Endothelial cell of umbilical vein (primary cell): ENCODE measurements around the gene TRAF7.

ENCODE experiments used
- CTCF ChIP-seq, 2 donors: IDR thresholded peaks; 1 replicate in 1 of 2; 2 replicates in 1 of 2; pipeline ENCODE4 v1.5.1; 2011; ENCODE audit warnings: low read length in 2 of 2, mild to moderate bottlenecking in 2 of 2, moderate library complexity in 2 of 2, control low read depth in 1 of 2, inconsistent platforms in 1 of 2, low read depth in 1 of 2; ENCODE audit not compliant: insufficient read depth in 1 of 2; ENCODE audit errors: extremely low read depth in 1 of 2
- EZH2 ChIP-seq: IDR thresholded peaks from 2 replicates; pipeline ENCODE4 v1.6.1; 2012; ENCODE audit warnings: borderline replicate concordance, low read depth, mild to moderate bottlenecking, moderate library complexity, low read length, inconsistent platforms; ENCODE audit not compliant: severe bottlenecking
- GATA2 ChIP-seq: IDR thresholded peaks from 2 replicates; pipeline ENCODE4 v1.7.0; 2011; ENCODE audit warnings: low read depth, mild to moderate bottlenecking, moderate library complexity, mixed read lengths, low read length; ENCODE audit not compliant: insufficient read length, insufficient read depth
- MYC ChIP-seq: IDR thresholded peaks from one replicate; pipeline ENCODE4 v1.6.1; 2011; ENCODE audit warnings: mild to moderate bottlenecking, low read depth, low read length
- POLR2A ChIP-seq: IDR thresholded peaks from 2 replicates; pipeline ENCODE4 v1.6.1; 2012; ENCODE audit warnings: low read depth, mild to moderate bottlenecking, control low read depth, low read length
- POLR2AphosphoS5 ChIP-seq: IDR thresholded peaks from 2 replicates; pipeline ENCODE4 v1.6.1; 2012; ENCODE audit warnings: low read depth, mild to moderate bottlenecking, control low read depth, low read length, moderate library complexity; ENCODE audit not compliant: insufficient read depth

GRCh38 chr16:2177101-2177500 lies 21.5 kb downstream of the TRAF7 start:
- TF ChIP-seq POLR2AphosphoS5 (no peak), GATA2 (no peak), CTCF (IDR thresholded peaks at IDR 0.05; ENCODE audit: extremely low read depth in 1 of 2, insufficient read depth in 1 of 2, low read depth in 1 of 2, low read length in 2 of 2) (no peak), POLR2A (no peak), EZH2 (no peak), MYC (no peak)
